Upper lobe of left lung (tissue), 4 donors: ENCODE measurements around the gene MORC4.

Experiments used
- CTCF ChIP-seq, 6 experiments: fragments of 450-650 bp in 4 of 6; fragments of 200-600 bp in 2 of 6; sonication (generic) in 2 of 6; IDR thresholded peaks; one replicate each; pipeline ENCODE4 v1.5.1; 2016 to 2019; ENCODE audit warnings: antibody characterized with exemption in 6 of 6
- POLR2A ChIP-seq, 4 donors: fragments of 450-650 bp; IDR thresholded peaks; one replicate each; pipeline ENCODE4 v1.5.1; 2016 to 2017; ENCODE audit warnings: antibody characterized with exemption in 4 of 4, mild to moderate bottlenecking in 2 of 4
- POLR2AphosphoS5 ChIP-seq, 2 donors: sonication (generic); formaldehyde crosslinking; IDR thresholded peaks; one replicate each; pipeline ENCODE4 v1.5.1; 2017; ENCODE audit warnings: antibody characterized with exemption in 2 of 2

- no peak for TF ChIP-seq CTCF (IDR thresholded peaks at IDR 0.05)
- no peak for TF ChIP-seq POLR2AphosphoS5 (IDR thresholded peaks at IDR 0.05)
- TF ChIP-seq POLR2A (IDR thresholded peaks at IDR 0.05): no peak
Measured at GRCh38 chrX:106917830-106918500, 82.0 kb downstream of the MORC4 start.
